ENCODE measurements around the gene VPS8. TPM values are rescaled to one million over a fixed set of nuclear protein-coding genes. Genes with fewer than 3 reads are reported as not detected.

Gene VPS8
- total RNA-seq, 4 donors from 2014 or later = 76.5 to 281 (median 163) TPM

- no peak for TF ChIP-seq POLR2A (IDR thresholded peaks at IDR 0.05)
- no peak for TF ChIP-seq CTCF (IDR thresholded peaks at IDR 0.05)
- Histone ChIP-seq H3K27ac (no peak overlapping the region), H3K9me3 (no peaks in the 10 kb centered on the region), H3K4me3 (no peak overlapping the region), H3K27me3 (no peaks in the 10 kb centered on the region), H3K4me1 (no peaks in the 10 kb centered on the region), H3K36me3 (no peaks in the 10 kb centered on the region)
- intact Hi-C loops (cut with DNase I; ENCODE audit: low total_unique reads) = no loop called here
- no peak for DNase-seq
Measured at GRCh38 chr3:184885112-184885511, 73.1 kb downstream of the VPS8 start.

- no peak overlapping the region for H3K4me3 ChIP-seq
- H3K9me3 ChIP-seq = no peaks in the 10 kb centered on the region
- no peaks in the 10 kb centered on the region for H3K36me3 ChIP-seq
- no peak for DNase-seq
- no peaks in the 10 kb centered on the region for H3K27me3 ChIP-seq
- H3K27ac ChIP-seq = no peak overlapping the region
- intact Hi-C loops (cut with DNase I; ENCODE audit: low total_unique reads) = no loop called here
- no peak for TF ChIP-seq CTCF (IDR thresholded peaks at IDR 0.05)
- TF ChIP-seq POLR2A (IDR thresholded peaks at IDR 0.05) = no peak
- H3K4me1 ChIP-seq = no peaks in the 10 kb centered on the region
Measured at GRCh38 chr3:184887574-184887973, 75.6 kb downstream of the VPS8 start.

- H3K4me3 ChIP-seq = no peak overlapping the region
- no peaks in the 10 kb centered on the region for H3K9me3 ChIP-seq
- no peaks in the 10 kb centered on the region for H3K4me1 ChIP-seq
- no peak overlapping the region for H3K27ac ChIP-seq
- H3K27me3 ChIP-seq = no peaks in the 10 kb centered on the region
- intact Hi-C loops (cut with DNase I; ENCODE audit: low total_unique reads) = no loop called here
- H3K36me3 ChIP-seq = no peaks in the 10 kb centered on the region
- TF ChIP-seq CTCF (IDR thresholded peaks at IDR 0.05) (no peak), POLR2A (IDR thresholded peaks at IDR 0.05) (no peak)
- DNase-seq = no peak
Measured at GRCh38 chr3:184889312-184889904, 77.4 kb downstream of the VPS8 start.

GRCh38 chr3:184894051-184894450 is 82.1 kb downstream of the VPS8 start:
- H3K4me3 ChIP-seq = no peak overlapping the region
- DNase-seq = no peak
- no peak overlapping the region for H3K27ac ChIP-seq
- intact Hi-C loops (cut with DNase I; ENCODE audit: low total_unique reads) = no loop called here
- TF ChIP-seq POLR2A (IDR thresholded peaks at IDR 0.05) = no peak
- no peaks in the 10 kb centered on the region for H3K4me1 ChIP-seq
- no peaks in the 10 kb centered on the region for H3K9me3 ChIP-seq
- H3K36me3 ChIP-seq = no peaks in the 10 kb centered on the region
- no peaks in the 10 kb centered on the region for H3K27me3 ChIP-seq

DNA sequence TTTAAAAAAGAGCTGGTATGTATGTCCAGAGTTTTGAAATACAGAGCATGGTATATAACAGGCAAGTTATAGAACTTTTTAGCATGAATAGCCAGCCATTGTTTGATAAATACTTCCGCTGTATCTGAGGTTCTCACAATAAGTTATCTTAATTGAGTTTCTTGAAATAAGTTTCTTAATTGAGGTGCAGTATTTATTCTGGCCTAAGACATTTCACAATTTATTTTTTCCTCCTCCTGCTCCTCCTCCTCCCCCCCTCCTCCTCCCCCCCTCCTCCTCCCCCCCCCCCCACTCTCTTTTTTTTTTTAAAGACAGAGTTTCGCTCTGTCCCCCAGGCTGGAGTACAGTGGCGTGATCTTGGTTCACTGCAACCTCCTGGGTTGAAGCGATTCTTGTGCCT is 83.4 kb downstream of the VPS8 start:
- H3K9me3 ChIP-seq = no peaks in the 10 kb centered on the region
- H3K4me3 ChIP-seq = no peak overlapping the region
- no peaks in the 10 kb centered on the region for H3K36me3 ChIP-seq
- no peaks in the 10 kb centered on the region for H3K4me1 ChIP-seq
- no peak overlapping the region for H3K27ac ChIP-seq
- no peak for DNase-seq
- intact Hi-C loops (cut with DNase I; ENCODE audit: low total_unique reads) = no loop called here
- TF ChIP-seq POLR2A (IDR thresholded peaks at IDR 0.05) = no peak
- TF ChIP-seq CTCF (IDR thresholded peaks at IDR 0.05) = no peak
- no peaks in the 10 kb centered on the region for H3K27me3 ChIP-seq

DNA sequence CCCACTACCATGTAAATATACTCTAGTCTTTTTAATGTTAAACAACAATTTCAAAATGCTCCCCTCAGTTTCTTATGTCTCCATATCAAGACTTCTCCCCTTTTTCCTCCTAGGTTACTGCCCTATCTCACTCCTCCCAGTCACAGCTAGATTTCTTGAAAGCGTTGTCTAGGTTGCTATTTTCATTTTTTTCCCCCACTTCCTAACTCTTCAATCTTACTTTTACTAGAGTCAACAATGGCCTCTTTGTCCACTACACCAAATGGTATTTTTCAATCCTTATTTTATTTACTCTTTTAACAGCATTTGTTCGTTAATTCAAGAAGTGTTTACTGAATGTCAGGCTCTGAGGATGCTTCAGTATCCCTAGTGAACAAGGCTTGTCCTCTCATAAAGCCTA is 84.4 kb downstream of the VPS8 start:
- no peaks in the 10 kb centered on the region for H3K4me1 ChIP-seq
- H3K36me3 ChIP-seq = no peaks in the 10 kb centered on the region
- no peaks in the 10 kb centered on the region for H3K27me3 ChIP-seq
- H3K9me3 ChIP-seq = no peaks in the 10 kb centered on the region
- TF ChIP-seq POLR2A (IDR thresholded peaks at IDR 0.05) (no peak), CTCF (IDR thresholded peaks at IDR 0.05) (no peak)
- no peak overlapping the region for H3K4me3 ChIP-seq
- intact Hi-C loops (cut with DNase I; ENCODE audit: low total_unique reads) = no loop called here
- no peak overlapping the region for H3K27ac ChIP-seq
- no peak for DNase-seq
